Measurements from ENCODE around the gene PRKN. TPM values are rescaled to one million over a fixed set of nuclear protein-coding genes. Genes with fewer than 3 reads are reported as not detected.

The PRKN gene
- polyA plus RNA-seq, 1 donor from 2014 or later, result 1.2 TPM

GRCh38 chr6:161843066-161843465 lies 884.5 kb downstream of the PRKN start:
- Histone ChIP-seq H3K4me2 (ENCODE audit: low read length) (no peak overlapping the region), H3K9me2 (ENCODE audit: insufficient read depth, low read length) (no peaks in the 10 kb centered on the region), H3K27me3 (ENCODE audit: insufficient read depth, low read depth, low read length) (no peaks in the 10 kb centered on the region), H3K4me3 (ENCODE audit: low read length) (no peak overlapping the region), H3K36me3 (ENCODE audit: insufficient read depth, low read length) (no peaks in the 10 kb centered on the region), H3K9ac (ENCODE audit: low read length) (no peak overlapping the region), H3K27ac (ENCODE audit: low read length) (no peak overlapping the region), H3K79me2 (replicated peaks; ENCODE audit: insufficient read depth, low read length) (no peaks in the 10 kb centered on the region), H3F3A (ENCODE audit: insufficient read depth, low read length, poor library complexity, severe bottlenecking) (no peaks in the 10 kb centered on the region), H4K20me1 (ENCODE audit: insufficient read depth) (no peaks in the 10 kb centered on the region), H3K9me3 (ENCODE audit: low read length) (no peaks in the 10 kb centered on the region), H2AFZ (ENCODE audit: low read depth, low read length) (no peak overlapping the region)
- TF ChIP-seq EP300 (conservative IDR thresholded peaks at IDR 0.05; ENCODE audit: poor library complexity, severe bottlenecking) (no peak), SMC3 (conservative IDR thresholded peaks at IDR 0.05; ENCODE audit: poor library complexity) (no peak), POLR2AphosphoS5 (IDR thresholded peaks at IDR 0.05) (no peak), MXI1 (conservative IDR thresholded peaks at IDR 0.05; ENCODE audit: poor library complexity, severe bottlenecking) (no peak), CTCF (IDR thresholded peaks at IDR 0.05; ENCODE audit: poor library complexity, severe bottlenecking) (no peak), EZH2 (IDR thresholded peaks at IDR 0.05; ENCODE audit: borderline replicate concordance, insufficient read depth, low read length, poor library complexity, severe bottlenecking) (no peak), RAD21 (conservative IDR thresholded peaks at IDR 0.05) (no peak), TAF1 (IDR thresholded peaks at IDR 0.05; ENCODE audit: low read depth) (no peak), REST (IDR thresholded peaks at IDR 0.05; ENCODE audit: borderline replicate concordance) (no peak)

GRCh38 chr6:161840380-161840779 lies 887.2 kb downstream of the PRKN start:
- Histone ChIP-seq H3K9me3 (ENCODE audit: low read length) (no peaks in the 10 kb centered on the region), H3F3A (ENCODE audit: insufficient read depth, low read length, poor library complexity, severe bottlenecking) (no peaks in the 10 kb centered on the region), H3K27me3 (ENCODE audit: insufficient read depth, low read depth, low read length) (no peaks in the 10 kb centered on the region), H3K79me2 (replicated peaks; ENCODE audit: insufficient read depth, low read length) (no peaks in the 10 kb centered on the region), H3K4me2 (ENCODE audit: low read length) (no peak overlapping the region), H3K9ac (ENCODE audit: low read length) (no peak overlapping the region), H4K20me1 (ENCODE audit: insufficient read depth) (no peaks in the 10 kb centered on the region), H3K27ac (ENCODE audit: low read length) (no peak overlapping the region), H3K4me3 (ENCODE audit: low read length) (no peak overlapping the region), H2AFZ (ENCODE audit: low read depth, low read length) (no peak overlapping the region), H3K36me3 (ENCODE audit: insufficient read depth, low read length) (no peaks in the 10 kb centered on the region), H3K9me2 (ENCODE audit: insufficient read depth, low read length) (no peaks in the 10 kb centered on the region)
- TF ChIP-seq EZH2 (IDR thresholded peaks at IDR 0.05; ENCODE audit: borderline replicate concordance, insufficient read depth, low read length, poor library complexity, severe bottlenecking) (no peak), POLR2AphosphoS5 (IDR thresholded peaks at IDR 0.05) (no peak), CTCF (IDR thresholded peaks at IDR 0.05; ENCODE audit: poor library complexity, severe bottlenecking) (no peak), SMC3 (conservative IDR thresholded peaks at IDR 0.05; ENCODE audit: poor library complexity) (no peak), REST (IDR thresholded peaks at IDR 0.05; ENCODE audit: borderline replicate concordance) (no peak), EP300 (conservative IDR thresholded peaks at IDR 0.05; ENCODE audit: poor library complexity, severe bottlenecking) (no peak), TAF1 (IDR thresholded peaks at IDR 0.05; ENCODE audit: low read depth) (no peak), RAD21 (conservative IDR thresholded peaks at IDR 0.05) (no peak), MXI1 (conservative IDR thresholded peaks at IDR 0.05; ENCODE audit: poor library complexity, severe bottlenecking) (no peak)

Data from neural cell (in vitro differentiated cells).